Prostate gland (tissue), 2 donors: ENCODE results near the gene YBX1. TPM values are rescaled to one million over a fixed set of nuclear protein-coding genes. Genes with fewer than 3 reads are reported as not detected.
A peak's percentile ranks its signal among the peaks of the same experiment; 100 is the strongest.

ENCODE experiments used
- DNase-seq: peaks from one replicate; pipeline ENCODE4 v3.0.0-alpha.2; 2019; ENCODE audit warnings: low spot score
- H3K27ac ChIP-seq, 2 donors: fragments of 200-600 bp; sonication (generic); 2 replicates each; pipeline ENCODE4 v1.5.1; 2017 to 2019
- H3K27me3 ChIP-seq: fragments of 200-600 bp; sonication (generic); replicated peaks from 2 replicates; pipeline ENCODE4 v1.5.1; 2019; ENCODE audit not compliant: insufficient read depth
- H3K36me3 ChIP-seq, 2 donors: fragments of 200-600 bp; sonication (generic); 1 replicate in 1 of 2; 2 replicates in 1 of 2; pipeline versions ENCODE4 v1.5.1 to v1.8.1; 2017 to 2019
- H3K4me1 ChIP-seq: fragments of 200-600 bp; sonication (generic); replicated peaks from 2 replicates; pipeline ENCODE4 v1.5.1; 2019
- H3K4me3 ChIP-seq, 2 donors: fragments of 200-600 bp; sonication (generic); 2 replicates each; pipeline ENCODE4 v1.5.1; 2017 to 2019
- H3K9me3 ChIP-seq: fragments of 200-600 bp; sonication (generic); 2 replicates; pipeline ENCODE4 v1.5.1; 2017
- CTCF ChIP-seq, 4 experiments: fragments of 200-600 bp in 2 of 4; fragments of 450-650 bp in 2 of 4; sonication (generic) in 2 of 4; IDR thresholded peaks; 1 replicate in 3 of 4; 2 replicates in 1 of 4; pipeline ENCODE4 v1.5.1; 2016 to 2019; ENCODE audit warnings: antibody characterized with exemption in 4 of 4, mild to moderate bottlenecking in 2 of 4, moderate library complexity in 2 of 4
- POLR2A ChIP-seq: fragments of 450-650 bp; IDR thresholded peaks from one replicate; pipeline ENCODE4 v1.6.1; 2016; ENCODE audit warnings: antibody characterized with exemption, mild to moderate bottlenecking
- POLR2AphosphoS5 ChIP-seq: sonication (generic); formaldehyde crosslinking; IDR thresholded peaks from one replicate; pipeline ENCODE4 v1.6.1; 2017; ENCODE audit warnings: antibody characterized with exemption
- WGBS: methylation state at CpG from one replicate; pipeline ENCODE4 v1.1.5; 2018; 5-methylcytosine and 5-hydroxymethylcytosine counted together
- intact Hi-C: fragments of 100-400 bp; cut with DNase I; formaldehyde crosslinking; loops from one replicate; pipeline ENCODE4 v1.14.2; 2022
- total RNA-seq, 2 donors: library from RNA; depleted of rRNA; stranded (reverse); fragments of >200 nt; gene quantifications; one replicate each; pipeline ENCODE4 v1.1.0, GENCODE V29; 2016

The YBX1 gene
- total RNA-seq, 2 donors from 2014 or later: 325 to 406 TPM

GRCh38 chr1:42670425-42670824 lies 11.8 kb upstream of the YBX1 start:
- DNase-seq: no peak
- no peaks in the 10 kb centered on the region for H3K9me3 ChIP-seq
- intact Hi-C loops: no loop called here
- WGBS: 89% methylated on average over 4 of the region's 4 CpGs
- TF ChIP-seq POLR2AphosphoS5: no peak
- TF ChIP-seq CTCF (IDR thresholded peaks at IDR 0.05): no peak
- TF ChIP-seq POLR2A: no peak
- H3K36me3 ChIP-seq: peaks cover 0 to 4% of the 10 kb centered on the region in 2 donors
- H3K27ac ChIP-seq: no peak overlapping the region
- H3K4me3 ChIP-seq: no peak overlapping the region
- no peaks in the 10 kb centered on the region for H3K27me3 ChIP-seq
- no peaks in the 10 kb centered on the region for H3K4me1 ChIP-seq

- intact Hi-C loops: no loop called here
- Histone ChIP-seq H3K27ac (no peak overlapping the region), H3K9me3 (no peaks in the 10 kb centered on the region), H3K36me3 (no peaks in the 10 kb centered on the region), H3K4me1 (no peaks in the 10 kb centered on the region), H3K4me3 (no peak overlapping the region), H3K27me3 (no peaks in the 10 kb centered on the region)
- no peak for TF ChIP-seq CTCF (IDR thresholded peaks at IDR 0.05)
- no peak for DNase-seq
Observed at GRCh38 chr1:42674214-42674613, 8.0 kb upstream of the YBX1 start.

GRCh38 chr1:42674682-42675081 lies 7.5 kb upstream of the YBX1 start:
- peak; percentile 8 for DNase-seq
- TF ChIP-seq POLR2AphosphoS5: no peak
- no peak for TF ChIP-seq CTCF (IDR thresholded peaks at IDR 0.05)
- no peak for TF ChIP-seq POLR2A
- no peaks in the 10 kb centered on the region for H3K9me3 ChIP-seq
- H3K36me3 ChIP-seq: no peaks in the 10 kb centered on the region
- H3K4me3 ChIP-seq: no peak overlapping the region
- H3K27me3 ChIP-seq: no peaks in the 10 kb centered on the region
- no peaks in the 10 kb centered on the region for H3K4me1 ChIP-seq
- 26% methylated on average over 1 of the region's 1 CpG for WGBS
- H3K27ac ChIP-seq: no peak overlapping the region
- intact Hi-C loops: no loop called here

- Histone ChIP-seq H3K27me3 (no peaks in the 10 kb centered on the region), H3K36me3 (no peaks in the 10 kb centered on the region), H3K4me1 (no peaks in the 10 kb centered on the region), H3K4me3 (no peak overlapping the region), H3K27ac (no peak overlapping the region), H3K9me3 (no peaks in the 10 kb centered on the region)
- WGBS: 69% methylated on average over 3 of the region's 3 CpGs
- intact Hi-C loops: no loop called here
- DNase-seq: no peak
- TF ChIP-seq POLR2A (no peak), CTCF (IDR thresholded peaks at IDR 0.05) (no peak), POLR2AphosphoS5 (no peak)
Observed at GRCh38 chr1:42675467-42675866, 6.8 kb upstream of the YBX1 start.

- 91% methylated on average over 3 of the region's 3 CpGs for WGBS
- H3K27ac ChIP-seq: no peak overlapping the region
- no peak overlapping the region for H3K4me3 ChIP-seq
- no peaks in the 10 kb centered on the region for H3K9me3 ChIP-seq
- TF ChIP-seq POLR2AphosphoS5 (no peak), CTCF (IDR thresholded peaks at IDR 0.05) (no peak), POLR2A (no peak)
- no peak for DNase-seq
- no peaks in the 10 kb centered on the region for H3K36me3 ChIP-seq
- H3K27me3 ChIP-seq: no peaks in the 10 kb centered on the region
- intact Hi-C loops: no loop called here
- H3K4me1 ChIP-seq: no peaks in the 10 kb centered on the region
Observed at GRCh38 chr1:42676534-42677087, 5.6 kb upstream of the YBX1 start.
